ENCODE results near the gene ETHE1.

ETHE1 gene

GRCh38 chr19:43462383-43462782 is 64.6 kb downstream of the ETHE1 start:
- H3K4me3 ChIP-seq (ENCODE audit: low read depth, low read length): no peak overlapping the region
- TF ChIP-seq MYC (IDR thresholded peaks at IDR 0.05; ENCODE audit: low read depth, low read length): no peak
- no peak for TF ChIP-seq MAX (IDR thresholded peaks at IDR 0.05; ENCODE audit: low read depth, low read length)
- TF ChIP-seq POLR2A (IDR thresholded peaks at IDR 0.05; ENCODE audit: extremely low read depth, insufficient read length): no peak
- no peak for TF ChIP-seq CTCF (IDR thresholded peaks at IDR 0.05; ENCODE audit: low read depth, low read length)
- no peak for DNase-seq (ENCODE audit: low read depth)

GRCh38 chr19:43461303-43461702 is 65.7 kb downstream of the ETHE1 start:
- TF ChIP-seq CTCF (IDR thresholded peaks at IDR 0.05; ENCODE audit: low read depth, low read length) (no peak), MAX (IDR thresholded peaks at IDR 0.05; ENCODE audit: low read depth, low read length) (no peak), MYC (IDR thresholded peaks at IDR 0.05; ENCODE audit: low read depth, low read length) (no peak)
- no peak overlapping the region for H3K4me3 ChIP-seq (ENCODE audit: low read depth, low read length)
- no peak for DNase-seq (ENCODE audit: low read depth)

- no peak for DNase-seq (ENCODE audit: low read depth)
- TF ChIP-seq POLR2A (IDR thresholded peaks at IDR 0.05; ENCODE audit: extremely low read depth, insufficient read length) (no peak), CTCF (IDR thresholded peaks at IDR 0.05; ENCODE audit: low read depth, low read length) (no peak), MAX (IDR thresholded peaks at IDR 0.05; ENCODE audit: low read depth, low read length) (no peak), MYC (IDR thresholded peaks at IDR 0.05; ENCODE audit: low read depth, low read length) (no peak)
These were observed 66.5 kb downstream of the ETHE1 start for GRCh38 chr19:43460362-43461016.

GRCh38 chr19:43457809-43458208 is 69.2 kb downstream of the ETHE1 start:
- no peak overlapping the region for H3K4me3 ChIP-seq (ENCODE audit: low read depth, low read length)
- no peak for TF ChIP-seq MYC (IDR thresholded peaks at IDR 0.05; ENCODE audit: low read depth, low read length)
- no peak for TF ChIP-seq POLR2A (IDR thresholded peaks at IDR 0.05; ENCODE audit: extremely low read depth, insufficient read length)
- no peak for TF ChIP-seq CTCF (IDR thresholded peaks at IDR 0.05; ENCODE audit: low read depth, low read length)
- no peak for TF ChIP-seq MAX (IDR thresholded peaks at IDR 0.05; ENCODE audit: low read depth, low read length)
- DNase-seq (ENCODE audit: low read depth): no peak

More at GRCh38 chr19:43460362-43461016, 66.5 kb downstream of the ETHE1 start:
- no peak overlapping the region for H3K4me3 ChIP-seq (ENCODE audit: low read depth, low read length)

Measured in NB4 (cell line).